HEK293T (cell line): ENCODE data around the gene NRP2.

Experiments
- CTCF ChIA-PET: fragments of 350-600 bp; formaldehyde crosslinking; extraction: SDS; loops from one replicate; lab custom pipeline; 2021; ENCODE audit warnings: antibody characterized with exemption, inconsistent platforms; lab: Yijun Ruan, JAX
- POLR2A ChIA-PET: fragments of 350-600 bp; formaldehyde crosslinking; extraction: SDS; loops from one replicate; lab custom pipeline; 2020; ENCODE audit warnings: antibody characterized with exemption, inconsistent platforms; lab: Yijun Ruan, JAX
- DNase-seq: peaks from one replicate; pipeline ENCODE4 v3.0.0; 2012; ENCODE audit warnings: mixed read lengths; ENCODE audit errors: extremely low spot score
- ARNT ChIP-seq: fragments of 450-650 bp; IDR thresholded peaks from 2 replicates; pipeline ENCODE4 v1.6.1; 2017; ENCODE audit warnings: mild to moderate bottlenecking
- BHLHE40 ChIP-seq: fragments of 450-650 bp; IDR thresholded peaks from 2 replicates; pipeline ENCODE4 v1.6.1; 2016; ENCODE audit warnings: mild to moderate bottlenecking, moderate library complexity, borderline replicate concordance
- CTBP1 ChIP-seq: fragments of 450-650 bp; IDR thresholded peaks from 2 replicates; pipeline ENCODE4 v1.6.1; 2016; ENCODE audit warnings: borderline replicate concordance
- ELF4 ChIP-seq: fragments of 450-650 bp; IDR thresholded peaks from 2 replicates; pipeline ENCODE4 v1.6.1; 2017; ENCODE audit warnings: antibody characterized with exemption
- FOXA1 ChIP-seq: fragments of 450-650 bp; IDR thresholded peaks from 2 replicates; pipeline ENCODE4 v1.6.1; 2016; ENCODE audit warnings: mild to moderate bottlenecking
- FOXK2 ChIP-seq: fragments of 450-650 bp; IDR thresholded peaks from 2 replicates; pipeline ENCODE4 v1.6.1; 2016; ENCODE audit warnings: mild to moderate bottlenecking
- FOXM1 ChIP-seq: fragments of 450-650 bp; IDR thresholded peaks from 2 replicates; pipeline ENCODE4 v1.6.1; 2017; ENCODE audit warnings: mild to moderate bottlenecking, borderline replicate concordance
- HDGF ChIP-seq: fragments of 450-650 bp; IDR thresholded peaks from 2 replicates; pipeline ENCODE4 v1.6.1; 2017; ENCODE audit warnings: antibody characterized with exemption, borderline replicate concordance
- L3MBTL2 ChIP-seq: fragments of 450-650 bp; conservative IDR thresholded peaks from 2 replicates; pipeline ENCODE4 v1.6.1; 2016; ENCODE audit warnings: mild to moderate bottlenecking
- LEF1 ChIP-seq: fragments of 450-650 bp; IDR thresholded peaks from 2 replicates; pipeline ENCODE4 v1.6.1; 2017; ENCODE audit warnings: mild to moderate bottlenecking, borderline replicate concordance
- NFRKB ChIP-seq: fragments of 450-650 bp; IDR thresholded peaks from 2 replicates; pipeline ENCODE4 v1.6.1; 2016; ENCODE audit warnings: mild to moderate bottlenecking, moderate library complexity
- PKNOX1 ChIP-seq: fragments of 450-650 bp; IDR thresholded peaks from 2 replicates; pipeline ENCODE4 v1.6.1; 2016
- SP1 ChIP-seq: fragments of 450-650 bp; IDR thresholded peaks from 2 replicates; pipeline ENCODE4 v1.6.1; 2017
- SUZ12 ChIP-seq: fragments of 450-650 bp; IDR thresholded peaks from 2 replicates; pipeline ENCODE4 v1.6.1; 2016; ENCODE audit warnings: mild to moderate bottlenecking
- TARDBP ChIP-seq: fragments of 450-650 bp; IDR thresholded peaks from 2 replicates; pipeline ENCODE4 v1.6.1; 2016
- ZNF384 ChIP-seq: fragments of 450-650 bp; IDR thresholded peaks from 2 replicates; pipeline ENCODE4 v1.6.1; 2016

NRP2 gene

GRCh38 chr2:205721057-205721449 lies 38.8 kb downstream of the NRP2 start:
- ChIA-PET POLR2A (interaction anchor here (1.0 kb wide), 1 partner anchor 39 kb away, joined by 3 read pairs; the partner anchor contains the start of gene NRP2), CTCF (interaction anchor here (0.6 to 1.7 kb wide), 7 partner anchors 9 to 1450 kb away, joined by 3 to 6 read pairs (median 3); no protein-coding TSS in a partner anchor)
- DNase-seq = peak; percentile 44
- TF ChIP-seq ZNF384 (no peak), ELF4 (no peak), L3MBTL2 (no peak), SP1 (no peak), CTBP1 (no peak), FOXM1 (no peak), FOXK2 (no peak), HDGF (no peak), SUZ12 (no peak), PKNOX1 (no peak), ARNT (no peak), TARDBP (no peak), NFRKB (no peak), BHLHE40 (no peak), LEF1 (no peak), FOXA1 (no peak)

GRCh38 chr2:205722283-205722918 lies 40.1 kb downstream of the NRP2 start:
- ChIA-PET POLR2A (no interaction called here), CTCF (interaction anchor here (1.1 to 1.7 kb wide), 2 partner anchors 10 kb away, joined by 3 to 6 read pairs; no protein-coding TSS in a partner anchor)
- no peak for TF ChIP-seq FOXK2
- no peak for TF ChIP-seq ELF4
- no peak for TF ChIP-seq L3MBTL2
- TF ChIP-seq FOXM1 = no peak
- TF ChIP-seq LEF1 = no peak
- TF ChIP-seq HDGF = no peak
- TF ChIP-seq ZNF384 = no peak
- no peak for TF ChIP-seq TARDBP
- TF ChIP-seq CTBP1 = no peak
- TF ChIP-seq SUZ12 = no peak
- TF ChIP-seq SP1 = no peak
- no peak for TF ChIP-seq BHLHE40
- no peak for TF ChIP-seq FOXA1
- no peak for TF ChIP-seq NFRKB
- TF ChIP-seq ARNT = no peak
- no peak for TF ChIP-seq PKNOX1
- DNase-seq = no peak

GRCh38 chr2:205723179-205723578 lies 40.9 kb downstream of the NRP2 start:
- no peak for DNase-seq
- POLR2A ChIA-PET = no interaction called here
- CTCF ChIA-PET = no interaction called here
- TF ChIP-seq LEF1 = no peak
- TF ChIP-seq CTBP1 = no peak
- TF ChIP-seq ARNT = no peak
- no peak for TF ChIP-seq SUZ12
- no peak for TF ChIP-seq BHLHE40
- TF ChIP-seq FOXM1 = no peak
- no peak for TF ChIP-seq HDGF
- TF ChIP-seq ZNF384 = no peak
- no peak for TF ChIP-seq SP1
- no peak for TF ChIP-seq FOXA1
- TF ChIP-seq PKNOX1 = no peak
- no peak for TF ChIP-seq NFRKB
- TF ChIP-seq FOXK2 = no peak
- no peak for TF ChIP-seq L3MBTL2

GRCh38 chr2:205725059-205725458 lies 42.8 kb downstream of the NRP2 start:
- ChIA-PET POLR2A (no interaction called here), CTCF (interaction anchor here (0.7 kb wide), 1 partner anchor 22 kb away, joined by 5 read pairs; no protein-coding TSS in a partner anchor)
- DNase-seq = no peak
- TF ChIP-seq FOXM1 (no peak), NFRKB (no peak), FOXK2 (no peak), FOXA1 (no peak), SUZ12 (no peak), PKNOX1 (no peak), L3MBTL2 (no peak), TARDBP (no peak), HDGF (no peak), ELF4 (no peak), SP1 (no peak), ZNF384 (no peak), CTBP1 (no peak), LEF1 (no peak), ARNT (no peak)

GRCh38 chr2:205726506-205726905 lies 44.2 kb downstream of the NRP2 start:
- no peak for DNase-seq
- TF ChIP-seq TARDBP (no peak), SUZ12 (no peak), LEF1 (no peak), FOXA1 (no peak), L3MBTL2 (no peak), HDGF (no peak)
- CTCF ChIA-PET = interaction anchor here (1.4 kb wide), 1 partner anchor 15 kb away, joined by 4 read pairs; no protein-coding TSS in a partner anchor
- POLR2A ChIA-PET = no interaction called here
